ENCODE data around the gene PDE4A. TPM values are rescaled to one million over a fixed set of nuclear protein-coding genes. Genes with fewer than 3 reads are reported as not detected.

The PDE4A gene
- total RNA-seq, 1 donor = 5.1 TPM

DNA sequence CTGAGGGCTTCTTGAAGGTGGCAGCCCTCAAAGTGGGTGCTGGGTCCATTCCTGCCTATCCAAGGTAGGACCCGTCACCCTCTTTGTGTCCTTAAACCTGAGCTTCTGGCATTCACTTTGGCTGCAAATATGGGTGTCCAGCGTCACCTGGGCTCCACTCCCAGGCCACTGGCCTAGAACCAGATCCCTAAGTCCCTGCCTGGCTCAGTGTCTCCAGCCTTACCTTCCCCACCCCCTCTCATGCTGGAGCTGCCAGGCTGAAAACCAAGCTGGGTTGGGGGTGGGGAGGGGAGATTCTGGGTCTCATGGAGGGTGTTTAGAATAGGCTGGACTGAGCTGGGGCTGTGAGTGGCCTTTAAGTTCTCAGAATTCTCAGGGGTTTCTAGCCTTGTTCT is 12.4 kb downstream of the PDE4A start:
- H2AFZ ChIP-seq (ENCODE audit: low read length) = no peak overlapping the region

DNA sequence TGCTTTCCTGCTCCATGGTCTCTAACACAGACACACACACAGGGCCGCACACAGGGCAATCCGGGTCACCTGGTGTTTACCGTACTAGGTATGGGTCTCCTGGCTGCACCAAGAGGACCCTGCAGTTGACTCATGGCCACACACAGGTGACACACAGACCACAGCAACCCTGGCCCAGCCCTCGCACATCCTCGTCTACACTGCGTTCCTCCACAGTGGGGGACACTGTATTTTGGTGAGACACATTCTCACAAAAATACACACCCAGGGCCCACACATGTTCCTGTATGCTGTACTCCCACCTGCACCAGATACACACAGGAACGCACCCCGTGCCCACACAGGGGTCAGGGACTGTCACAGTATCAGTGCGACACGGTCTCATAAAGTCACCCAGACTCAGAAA is 12.8 kb downstream of the PDE4A start:
- Histone ChIP-seq H3K4me2 (ENCODE audit: insufficient read depth, low read length) (no peak overlapping the region), H3K79me2 (ENCODE audit: insufficient read depth, low read length) (no peaks in the 10 kb centered on the region), H4K20me1 (ENCODE audit: insufficient read depth, low read length) (no peaks in the 10 kb centered on the region), H3K4me1 (ENCODE audit: insufficient read depth, low read length) (peaks cover 12% of the 10 kb centered on the region), H3K36me3 (ENCODE audit: insufficient read depth, low read length) (no peaks in the 10 kb centered on the region), H3K9me3 (ENCODE audit: low read depth, low read length) (no peaks in the 10 kb centered on the region), H3K4me3 (ENCODE audit: insufficient read depth, low read length) (no peak overlapping the region), H3K27me3 (ENCODE audit: insufficient read depth, low read length) (peaks cover 8% of the 10 kb centered on the region), H3K27ac (ENCODE audit: low read depth, low read length) (no peak overlapping the region), H2AFZ (ENCODE audit: low read length) (no peak overlapping the region)
- DNase-seq (ENCODE audit: insufficient read length, low spot score, missing footprints) = peak; percentile 58
- TF ChIP-seq, protein P1, sequence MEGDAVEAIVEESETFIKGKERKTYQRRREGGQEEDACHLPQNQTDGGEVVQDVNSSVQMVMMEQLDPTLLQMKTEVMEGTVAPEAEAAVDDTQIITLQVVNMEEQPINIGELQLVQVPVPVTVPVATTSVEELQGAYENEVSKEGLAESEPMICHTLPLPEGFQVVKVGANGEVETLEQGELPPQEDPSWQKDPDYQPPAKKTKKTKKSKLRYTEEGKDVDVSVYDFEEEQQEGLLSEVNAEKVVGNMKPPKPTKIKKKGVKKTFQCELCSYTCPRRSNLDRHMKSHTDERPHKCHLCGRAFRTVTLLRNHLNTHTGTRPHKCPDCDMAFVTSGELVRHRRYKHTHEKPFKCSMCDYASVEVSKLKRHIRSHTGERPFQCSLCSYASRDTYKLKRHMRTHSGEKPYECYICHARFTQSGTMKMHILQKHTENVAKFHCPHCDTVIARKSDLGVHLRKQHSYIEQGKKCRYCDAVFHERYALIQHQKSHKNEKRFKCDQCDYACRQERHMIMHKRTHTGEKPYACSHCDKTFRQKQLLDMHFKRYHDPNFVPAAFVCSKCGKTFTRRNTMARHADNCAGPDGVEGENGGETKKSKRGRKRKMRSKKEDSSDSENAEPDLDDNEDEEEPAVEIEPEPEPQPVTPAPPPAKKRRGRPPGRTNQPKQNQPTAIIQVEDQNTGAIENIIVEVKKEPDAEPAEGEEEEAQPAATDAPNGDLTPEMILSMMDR (IDR thresholded peaks at IDR 0.05; ENCODE audit: extremely low read depth, low read depth, low read length) = no peak

More for the DNA sequence above, 12.4 kb downstream of the PDE4A start:
- Histone ChIP-seq H3K27ac (ENCODE audit: low read depth, low read length) (no peak overlapping the region), H3K4me3 (ENCODE audit: insufficient read depth, low read length) (peak overlapping the region; percentile 73), H3K9me3 (ENCODE audit: low read depth, low read length) (no peaks in the 10 kb centered on the region), H3K36me3 (ENCODE audit: insufficient read depth, low read length) (no peaks in the 10 kb centered on the region), H3K4me2 (ENCODE audit: insufficient read depth, low read length) (peak overlapping the region; percentile 34), H3K4me1 (ENCODE audit: insufficient read depth, low read length) (peaks cover 12% of the 10 kb centered on the region), H4K20me1 (ENCODE audit: insufficient read depth, low read length) (no peaks in the 10 kb centered on the region), H3K27me3 (ENCODE audit: insufficient read depth, low read length) (peaks cover 8% of the 10 kb centered on the region), H3K79me2 (ENCODE audit: insufficient read depth, low read length) (no peaks in the 10 kb centered on the region)
- DNase-seq (ENCODE audit: insufficient read length, low spot score, missing footprints) = peak; percentile 31
- TF ChIP-seq, protein P1 (IDR thresholded peaks at IDR 0.05; ENCODE audit: extremely low read depth, low read depth, low read length) = no peak

DNA sequence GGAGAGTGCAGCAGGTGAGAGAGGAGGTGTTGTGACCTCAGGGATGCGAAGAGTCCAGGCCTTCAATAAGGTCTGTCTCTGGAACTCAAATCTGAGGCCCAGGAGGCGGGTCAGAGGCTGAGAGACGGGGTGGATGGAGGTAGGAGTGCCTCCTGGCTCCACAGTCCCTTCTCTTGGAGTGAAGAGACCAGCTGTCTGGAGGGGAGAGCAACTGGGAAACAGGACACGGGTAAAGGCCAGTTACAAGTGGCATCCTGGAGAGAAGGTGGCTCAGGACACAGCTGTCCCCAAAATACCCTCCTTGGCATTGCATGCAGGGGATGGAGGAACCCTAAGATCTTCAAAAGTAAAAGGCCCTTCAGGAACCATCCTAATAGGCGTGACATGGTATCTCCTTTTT is 19.2 kb downstream of the PDE4A start:
- H2AFZ ChIP-seq (ENCODE audit: low read length) = no peak overlapping the region
- H3K9me3 ChIP-seq (ENCODE audit: low read depth, low read length) = no peaks in the 10 kb centered on the region
- no peaks in the 10 kb centered on the region for H3K36me3 ChIP-seq (ENCODE audit: insufficient read depth, low read length)
- H3K4me3 ChIP-seq (ENCODE audit: insufficient read depth, low read length) = no peak overlapping the region
- no peak overlapping the region for H3K4me2 ChIP-seq (ENCODE audit: insufficient read depth, low read length)
- H3K79me2 ChIP-seq (ENCODE audit: insufficient read depth, low read length) = no peaks in the 10 kb centered on the region
- no peaks in the 10 kb centered on the region for H4K20me1 ChIP-seq (ENCODE audit: insufficient read depth, low read length)
- H3K4me1 ChIP-seq (ENCODE audit: insufficient read depth, low read length) = no peaks in the 10 kb centered on the region
- peak; percentile 36 for DNase-seq (ENCODE audit: insufficient read length, low spot score, missing footprints)
- H3K27ac ChIP-seq (ENCODE audit: low read depth, low read length) = no peak overlapping the region
- TF ChIP-seq, protein P1 (IDR thresholded peaks at IDR 0.05; ENCODE audit: extremely low read depth, low read depth, low read length) = no peak
- no peaks in the 10 kb centered on the region for H3K27me3 ChIP-seq (ENCODE audit: insufficient read depth, low read length)

DNA sequence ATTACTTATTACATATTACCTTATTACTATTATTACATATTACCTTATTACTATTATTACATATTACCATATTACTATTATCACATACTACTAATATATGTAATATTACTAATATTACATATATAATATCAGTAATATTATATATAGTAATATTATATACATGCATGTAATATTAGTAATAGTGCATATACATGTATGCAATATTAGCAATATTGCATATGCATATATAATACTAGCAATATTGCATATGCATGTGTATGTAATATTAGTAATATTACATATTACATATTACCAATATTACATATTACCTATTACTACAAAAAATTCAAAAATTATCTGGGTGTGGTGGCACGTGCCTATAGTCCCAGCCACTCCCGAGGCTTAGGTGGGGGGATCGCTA is 22.4 kb downstream of the PDE4A start:
- no peak for DNase-seq (ENCODE audit: insufficient read length, low spot score, missing footprints)
- Histone ChIP-seq H3K27ac (ENCODE audit: low read depth, low read length) (no peak overlapping the region), H3K4me1 (ENCODE audit: insufficient read depth, low read length) (no peaks in the 10 kb centered on the region), H3K4me2 (ENCODE audit: insufficient read depth, low read length) (no peak overlapping the region), H3K4me3 (ENCODE audit: insufficient read depth, low read length) (no peak overlapping the region), H4K20me1 (ENCODE audit: insufficient read depth, low read length) (no peaks in the 10 kb centered on the region), H3K79me2 (ENCODE audit: insufficient read depth, low read length) (no peaks in the 10 kb centered on the region), H3K9me3 (ENCODE audit: low read depth, low read length) (no peaks in the 10 kb centered on the region), H3K27me3 (ENCODE audit: insufficient read depth, low read length) (no peaks in the 10 kb centered on the region), H2AFZ (ENCODE audit: low read length) (no peak overlapping the region), H3K36me3 (ENCODE audit: insufficient read depth, low read length) (no peaks in the 10 kb centered on the region)
- TF ChIP-seq, protein P1 (IDR thresholded peaks at IDR 0.05; ENCODE audit: extremely low read depth, low read depth, low read length) = no peak

All from osteoblast (primary cell).